Measurements from ENCODE around the gene H1-8. TPM values are rescaled to one million over a fixed set of nuclear protein-coding genes. Genes with fewer than 3 reads are reported as not detected.
A peak's percentile ranks its signal among the peaks of the same experiment; 100 is the strongest.

Gene H1-8
- total RNA-seq, 6 donors from 2014 or later: not detected

GRCh38 chr3:129504471-129505100 is 38.4 kb upstream of the H1-8 start:
- Histone ChIP-seq H3K27ac (no peak overlapping the region), H3K4me3 (no peak overlapping the region), H3K27me3 (no peaks in the 10 kb centered on the region), H3K4me1 (peaks cover 9 to 26% (median 14%) of the 10 kb centered on the region in 4 donors), H3K36me3 (peaks cover 3 to 58% (median 21%) of the 10 kb centered on the region in 4 donors), H3K9me3 (no peaks in the 10 kb centered on the region)
- TF ChIP-seq CTCF (IDR thresholded peaks at IDR 0.05) (no peak), EP300 (IDR thresholded peaks at IDR 0.05) (no peak), POLR2A (IDR thresholded peaks at IDR 0.05) (no peak), POLR2AphosphoS5 (IDR thresholded peaks at IDR 0.05) (no peak)
- WGBS, 2 donors: 87 to 91% methylated on average over 5 of the region's 5 CpGs
- ATAC-seq (ENCODE audit: low FRiP score in 2 of 2): no peak
- DNase-seq: no peak

- Histone ChIP-seq H3K9me3 (no peaks in the 10 kb centered on the region), H3K4me3 (no peak overlapping the region), H3K36me3 (peaks cover 3 to 62% (median 21%) of the 10 kb centered on the region in 4 donors), H3K27me3 (no peaks in the 10 kb centered on the region), H3K4me1 (peaks cover 7 to 20% (median 13%) of the 10 kb centered on the region in 4 donors), H3K27ac (no peak overlapping the region)
- ATAC-seq (ENCODE audit: low FRiP score in 2 of 2): no peak
- no peak for DNase-seq
- WGBS, 2 donors: 90 to 96% methylated on average over 6 of the region's 6 CpGs
- no peak for TF ChIP-seq CTCF (IDR thresholded peaks at IDR 0.05)
- no peak for TF ChIP-seq POLR2A (IDR thresholded peaks at IDR 0.05)
- no peak for TF ChIP-seq EP300 (IDR thresholded peaks at IDR 0.05)
- TF ChIP-seq POLR2AphosphoS5 (IDR thresholded peaks at IDR 0.05): no peak
Observed at GRCh38 chr3:129505341-129505740, 37.6 kb upstream of the H1-8 start.

- DNase-seq: no peak
- Histone ChIP-seq H3K4me3 (no peak overlapping the region), H3K9me3 (no peaks in the 10 kb centered on the region), H3K36me3 (peaks cover 3 to 62% (median 20%) of the 10 kb centered on the region in 4 donors), H3K27ac (peak overlapping the region in 1 of 4 donors; percentile 47), H3K27me3 (no peaks in the 10 kb centered on the region), H3K4me1 (peaks cover 0 to 18% (median 11%) of the 10 kb centered on the region in 4 donors)
- TF ChIP-seq EP300 (IDR thresholded peaks at IDR 0.05) (no peak), CTCF (IDR thresholded peaks at IDR 0.05) (no peak), POLR2A (IDR thresholded peaks at IDR 0.05) (no peak), POLR2AphosphoS5 (IDR thresholded peaks at IDR 0.05) (no peak)
- 75 to 76% methylated on average over 9 of the region's 9 CpGs for WGBS, 2 donors
- no peak for ATAC-seq (ENCODE audit: low FRiP score in 2 of 2)
Observed at GRCh38 chr3:129506231-129506742, 36.7 kb upstream of the H1-8 start.

- ATAC-seq (ENCODE audit: low FRiP score in 2 of 2) (no peak), DNase-seq (no peak)
- Histone ChIP-seq H3K27me3 (no peaks in the 10 kb centered on the region), H3K9me3 (no peaks in the 10 kb centered on the region), H3K27ac (peak overlapping the region in 3 of 4 donors; percentile 35 to 47 (median 37)), H3K4me1 (peaks cover 0 to 14% (median 11%) of the 10 kb centered on the region in 4 donors), H3K36me3 (peaks cover 3 to 66% (median 23%) of the 10 kb centered on the region in 4 donors), H3K4me3 (no peak overlapping the region)
- TF ChIP-seq POLR2AphosphoS5 (IDR thresholded peaks at IDR 0.05) (peak; percentile 28 to 56), EP300 (IDR thresholded peaks at IDR 0.05) (no peak), POLR2A (IDR thresholded peaks at IDR 0.05) (no peak), CTCF (IDR thresholded peaks at IDR 0.05) (no peak)
- WGBS, 2 donors: 57 to 77% methylated on average over 5 to 9 of the region's 9 CpGs
Observed at GRCh38 chr3:129507181-129507831, 35.7 kb upstream of the H1-8 start.

All from upper lobe of left lung (tissue), 6 donors.